ENCODE results near the gene IFITM5. TPM values are rescaled to one million over a fixed set of nuclear protein-coding genes. Genes with fewer than 3 reads are reported as not detected.
"Not testable (repeated sequence)": the region's sequence is repeated elsewhere in the genome, so short reads cannot be mapped to it uniquely, and the experiment has no call there.

IFITM5 gene
- total RNA-seq, 2 experiments from 2014 or later: not detected

DNA sequence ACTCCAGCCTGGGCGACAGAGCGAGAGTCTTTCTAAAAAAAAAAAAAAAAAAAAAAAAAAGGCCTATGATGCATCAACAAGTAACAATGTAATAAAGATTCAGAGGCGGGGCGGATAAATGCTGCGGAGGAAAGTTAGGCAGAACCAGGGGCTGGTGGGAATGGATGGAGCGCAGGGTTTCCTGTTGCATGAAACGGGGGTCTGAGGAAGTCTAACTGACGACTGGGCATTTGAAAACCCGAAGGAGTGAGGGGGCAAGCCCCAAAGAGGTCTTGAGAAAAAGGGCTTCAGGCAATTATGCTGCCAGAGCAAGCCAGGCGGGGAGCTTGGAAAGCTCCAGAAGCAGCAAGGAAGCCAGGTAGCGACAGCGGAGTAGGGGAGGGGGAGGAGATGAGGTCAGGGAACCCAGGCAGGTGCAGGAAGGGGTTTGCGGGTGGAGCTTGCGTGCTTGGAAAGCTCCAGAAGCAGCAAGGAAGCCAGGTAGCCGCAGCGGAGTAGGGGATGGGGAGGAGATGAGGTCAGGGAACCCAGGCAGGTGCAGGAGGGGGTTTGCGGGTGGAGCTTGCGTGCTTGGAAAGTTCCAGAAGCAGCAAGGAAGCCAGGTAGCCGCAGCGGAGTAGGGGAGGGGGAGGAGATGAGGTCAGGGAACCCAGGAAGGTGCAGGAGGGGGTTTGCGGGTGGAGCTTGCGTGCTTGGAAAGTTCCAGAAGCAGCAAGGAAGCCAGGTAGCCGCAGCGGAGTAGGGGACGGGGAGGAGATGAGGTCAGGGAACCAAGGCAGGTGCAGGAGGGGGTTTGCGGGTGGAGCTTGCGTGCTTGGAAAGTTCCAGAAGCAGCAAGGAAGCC lies 12.1 kb downstream of the IFITM5 start:
- not testable (repeated sequence) for H3K27me3 Mint-ChIP-seq (ENCODE audit: low read depth); H3K9me3 Mint-ChIP-seq (ENCODE audit: insufficient read depth)
- CTCF ChIA-PET: interaction anchor here (0.9 to 7.1 kb wide), 13 partner anchors 9 to 163 kb away, joined by 3 to 76 read pairs (median 5); partner anchors contain the start of genes NLRP6 and PTDSS2
- ATAC-seq: peak; percentile 1
- POLR2A ChIA-PET: interaction anchor here (0.8 to 10.0 kb wide), 19 partner anchors 7 to 249 kb away, joined by 3 to 97 read pairs (median 7); partner anchors contain the start of genes BET1L, IFITM1, IFITM2 and IFITM5
- peak; percentile 90 for DNase-seq
- peak overlapping the region; percentile 97 for H3K27ac Mint-ChIP-seq
- peaks cover 62% of the 10 kb centered on the region for H3K4me1 Mint-ChIP-seq (ENCODE audit: low read depth)
- H3K36me3 Mint-ChIP-seq (ENCODE audit: low read depth): peaks cover 69% of the 10 kb centered on the region
- H3K4me3 Mint-ChIP-seq: peak overlapping the region; percentile 94

GRCh38 chr11:285894-286220 lies 13.5 kb downstream of the IFITM5 start:
- Mint-ChIP-seq H3K4me1 (ENCODE audit: low read depth) (peaks cover 65% of the 10 kb centered on the region), H3K4me3 (peak overlapping the region; percentile 18), H3K9me3 (ENCODE audit: insufficient read depth) (no peaks in the 10 kb centered on the region), H3K36me3 (ENCODE audit: low read depth) (peaks cover 74% of the 10 kb centered on the region), H3K27me3 (ENCODE audit: low read depth) (peaks cover 6% of the 10 kb centered on the region), H3K27ac (peak overlapping the region; percentile 81)
- ATAC-seq (no peak), DNase-seq (peak; percentile 19)
- POLR2A ChIA-PET: interaction anchor here (0.6 to 5.7 kb wide), 3 partner anchors 18 to 78 kb away, joined by 3 to 41 read pairs (median 3); partner anchors contain the start of genes BET1L and RIC8A
- CTCF ChIA-PET: interaction anchor here (1.9 to 7.1 kb wide), 2 partner anchors 19 to 36 kb away, joined by 5 to 76 read pairs; no protein-coding TSS in a partner anchor

- peaks cover 71% of the 10 kb centered on the region for H3K36me3 Mint-ChIP-seq (ENCODE audit: low read depth)
- DNase-seq (peak; percentile 20), ATAC-seq (no peak)
- CTCF ChIA-PET: interaction anchor here (1.3 to 7.1 kb wide), 5 partner anchors 19 to 78 kb away, joined by 4 to 76 read pairs (median 6); partner anchors contain the start of genes BET1L and RIC8A
- peak overlapping the region; percentile 50 for H3K4me3 Mint-ChIP-seq
- POLR2A ChIA-PET: interaction anchor here (0.6 to 8.3 kb wide), 8 partner anchors 10 to 78 kb away, joined by 3 to 115 read pairs (median 5); partner anchors contain the start of genes BET1L and RIC8A
- H3K27me3 Mint-ChIP-seq (ENCODE audit: low read depth): peaks cover 6% of the 10 kb centered on the region
- peaks cover 64% of the 10 kb centered on the region for H3K4me1 Mint-ChIP-seq (ENCODE audit: low read depth)
- no peaks in the 10 kb centered on the region for H3K9me3 Mint-ChIP-seq (ENCODE audit: insufficient read depth)
- peak overlapping the region; percentile 81 for H3K27ac Mint-ChIP-seq
Observed at GRCh38 chr11:285021-285893, 14.1 kb downstream of the IFITM5 start.

DNA sequence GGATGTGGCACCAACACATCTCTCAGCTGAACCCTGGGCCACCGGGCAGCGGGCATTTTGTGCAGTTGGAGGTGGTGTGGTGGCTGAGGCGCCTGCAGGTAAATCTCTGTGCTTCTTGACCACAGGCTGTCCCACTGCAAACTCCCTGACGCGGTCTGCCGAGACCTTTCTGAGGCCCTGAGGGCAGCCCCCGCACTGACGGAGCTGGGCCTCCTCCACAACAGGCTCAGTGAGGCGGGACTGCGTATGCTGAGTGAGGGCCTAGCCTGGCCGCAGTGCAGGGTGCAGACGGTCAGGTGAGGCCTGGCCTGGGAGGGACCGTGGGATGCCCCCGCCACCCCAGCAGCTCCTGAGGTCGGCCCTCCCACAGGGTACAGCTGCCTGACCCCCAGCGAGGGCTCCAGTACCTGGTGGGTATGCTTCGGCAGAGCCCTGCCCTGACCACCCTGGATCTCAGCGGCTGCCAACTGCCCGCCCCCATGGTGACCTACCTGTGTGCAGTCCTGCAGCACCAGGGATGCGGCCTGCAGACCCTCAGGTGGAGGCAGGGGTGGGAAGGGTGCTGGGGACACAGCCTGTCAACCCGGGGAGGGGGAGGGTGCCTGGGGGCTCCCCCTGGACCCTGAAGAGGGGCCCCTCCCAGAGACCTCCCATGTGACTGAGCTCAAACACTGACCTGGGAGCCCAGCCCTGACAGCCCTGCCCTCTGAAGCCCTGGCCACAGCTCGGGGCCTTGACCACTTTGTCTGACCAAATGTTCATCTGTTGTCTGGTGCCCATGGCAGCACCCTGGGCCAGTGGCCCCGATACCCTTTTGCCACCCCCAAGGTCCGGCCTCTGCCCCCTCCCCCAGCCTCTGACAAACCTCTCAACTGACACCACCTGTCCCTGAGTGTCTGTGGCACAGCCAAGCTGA lies 15.0 kb downstream of the IFITM5 start:
- H3K27me3 Mint-ChIP-seq (ENCODE audit: low read depth): peaks cover 6% of the 10 kb centered on the region
- peak overlapping the region; percentile 84 for H3K4me3 Mint-ChIP-seq
- ATAC-seq (no peak), DNase-seq (peak; percentile 21)
- ChIA-PET CTCF (interaction anchor here (1.1 to 5.7 kb wide), 6 partner anchors 17 to 77 kb away, joined by 3 to 73 read pairs (median 6); partner anchors contain the start of genes BET1L and RIC8A), POLR2A (interaction anchor here (0.7 to 8.3 kb wide), 13 partner anchors 7 to 77 kb away, joined by 3 to 115 read pairs (median 7); partner anchors contain the start of genes BET1L, IFITM1, IFITM5 and PGGHG)
- H3K4me1 Mint-ChIP-seq (ENCODE audit: low read depth): peaks cover 59% of the 10 kb centered on the region
- H3K27ac Mint-ChIP-seq: peak overlapping the region; percentile 89
- H3K36me3 Mint-ChIP-seq (ENCODE audit: low read depth): peaks cover 64% of the 10 kb centered on the region
- H3K9me3 Mint-ChIP-seq (ENCODE audit: insufficient read depth): no peaks in the 10 kb centered on the region

DNA sequence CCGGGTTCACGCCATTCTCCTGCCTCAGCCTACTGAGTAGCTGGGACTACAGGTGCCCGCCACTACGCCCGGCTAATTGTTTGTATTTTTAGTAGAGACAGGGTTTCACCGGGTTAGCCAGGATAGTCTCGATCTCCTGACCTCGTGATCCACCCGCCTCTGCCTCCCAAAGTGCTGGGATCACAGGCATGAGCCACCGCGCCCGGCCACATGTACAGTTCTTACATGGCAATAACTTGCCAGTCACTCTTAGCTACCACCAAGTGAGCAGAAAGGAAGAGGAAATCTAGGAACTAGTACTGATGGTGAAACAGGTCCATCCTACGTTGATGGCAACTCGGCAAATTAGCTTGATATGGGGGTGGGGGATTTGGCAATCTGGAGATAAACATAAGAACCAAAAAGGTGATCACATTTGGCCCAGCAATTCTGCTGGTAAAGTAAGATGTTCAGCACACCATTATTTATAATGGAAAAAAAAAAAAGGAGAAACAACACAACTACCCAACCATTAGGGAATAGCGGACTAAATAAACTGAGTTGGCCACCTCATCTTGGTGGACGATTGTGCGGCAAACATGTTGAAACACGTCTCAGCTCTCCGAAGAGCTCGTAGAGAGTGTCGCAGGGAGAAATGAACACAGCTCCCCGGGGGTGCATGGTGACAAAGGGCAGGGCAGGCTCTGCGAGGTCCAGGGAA lies 15.8 kb downstream of the IFITM5 start:
- H3K27ac Mint-ChIP-seq: peak overlapping the region; percentile 89
- CTCF ChIA-PET: interaction anchor here (0.7 to 5.7 kb wide), 6 partner anchors 16 to 76 kb away, joined by 3 to 73 read pairs (median 6); partner anchors contain the start of genes BET1L and RIC8A
- peaks cover 67% of the 10 kb centered on the region for H3K36me3 Mint-ChIP-seq (ENCODE audit: low read depth)
- DNase-seq (peak; percentile 45), ATAC-seq (no peak)
- peaks cover 62% of the 10 kb centered on the region for H3K4me1 Mint-ChIP-seq (ENCODE audit: low read depth)
- peak overlapping the region; percentile 84 for H3K4me3 Mint-ChIP-seq
- H3K9me3 Mint-ChIP-seq (ENCODE audit: insufficient read depth): no peaks in the 10 kb centered on the region
- H3K27me3 Mint-ChIP-seq (ENCODE audit: low read depth): peaks cover 6% of the 10 kb centered on the region
- POLR2A ChIA-PET: interaction anchor here (0.7 to 8.3 kb wide), 13 partner anchors 8 to 76 kb away, joined by 3 to 115 read pairs (median 10); partner anchors contain the start of genes BET1L, IFITM1, IFITM5 and PGGHG

DNA sequence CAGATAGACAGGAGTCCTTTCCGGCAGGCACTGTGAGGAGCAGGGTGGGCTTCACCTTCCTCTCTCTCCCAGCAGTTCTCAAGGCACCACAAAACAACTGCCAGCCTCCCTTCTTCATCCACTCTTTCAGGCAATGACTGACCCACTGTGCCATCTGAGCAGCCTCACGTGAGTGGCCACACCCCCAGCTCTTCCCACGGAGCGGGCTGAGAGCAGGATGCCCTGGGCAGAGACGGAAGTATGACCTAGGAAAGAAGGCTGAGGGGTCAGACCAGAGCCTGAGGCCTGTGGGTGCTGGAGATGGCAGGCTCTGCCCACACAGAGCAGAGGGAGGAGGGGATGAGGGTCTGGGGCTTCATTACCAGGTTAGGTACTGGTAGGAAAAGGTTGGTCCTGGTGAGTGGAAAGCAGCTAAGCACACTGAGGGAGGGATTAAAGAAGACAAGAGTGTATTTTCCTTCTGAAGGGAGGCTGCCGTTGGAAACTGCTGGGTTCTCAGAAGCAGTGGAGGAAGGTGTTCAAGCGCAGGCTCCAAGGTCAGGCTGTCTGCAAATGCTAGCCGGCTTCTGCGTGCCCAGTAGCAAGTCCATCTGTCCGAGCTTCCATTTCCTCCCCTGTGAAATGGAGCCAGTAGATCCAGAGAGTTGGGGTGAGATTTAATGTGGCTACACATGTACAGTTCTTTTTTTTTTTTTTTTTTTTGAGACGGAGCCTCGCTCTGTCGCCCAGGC lies 16.5 kb downstream of the IFITM5 start:
- peaks cover 6% of the 10 kb centered on the region for H3K27me3 Mint-ChIP-seq (ENCODE audit: low read depth)
- H3K9me3 Mint-ChIP-seq (ENCODE audit: insufficient read depth): no peaks in the 10 kb centered on the region
- ChIA-PET CTCF (interaction anchor here (0.7 to 5.7 kb wide), 9 partner anchors 15 to 75 kb away, joined by 3 to 73 read pairs (median 4); partner anchors contain the start of genes BET1L, PSMD13 and RIC8A), POLR2A (interaction anchor here (0.7 to 8.3 kb wide), 15 partner anchors 9 to 134 kb away, joined by 3 to 115 read pairs (median 8); partner anchors contain the start of genes BET1L, IFITM1, IFITM2 and IFITM5)
- H3K4me1 Mint-ChIP-seq (ENCODE audit: low read depth): peaks cover 64% of the 10 kb centered on the region
- peak overlapping the region; percentile 89 for H3K27ac Mint-ChIP-seq
- ATAC-seq (peak; percentile 3), DNase-seq (peak; percentile 49)
- peak overlapping the region; percentile 84 for H3K4me3 Mint-ChIP-seq
- peaks cover 68% of the 10 kb centered on the region for H3K36me3 Mint-ChIP-seq (ENCODE audit: low read depth)

GRCh38 chr11:282171-282570 lies 17.2 kb downstream of the IFITM5 start:
- peaks cover 7% of the 10 kb centered on the region for H3K27me3 Mint-ChIP-seq (ENCODE audit: low read depth)
- peaks cover 71% of the 10 kb centered on the region for H3K36me3 Mint-ChIP-seq (ENCODE audit: low read depth)
- CTCF ChIA-PET: interaction anchor here (1.0 to 5.7 kb wide), 5 partner anchors 14 to 45 kb away, joined by 3 to 73 read pairs (median 4); partner anchors contain the start of gene PSMD13
- ATAC-seq (no peak), DNase-seq (no peak)
- H3K9me3 Mint-ChIP-seq (ENCODE audit: insufficient read depth): no peaks in the 10 kb centered on the region
- H3K27ac Mint-ChIP-seq: peak overlapping the region; percentile 89
- POLR2A ChIA-PET: interaction anchor here (1.0 to 8.3 kb wide), 12 partner anchors 10 to 135 kb away, joined by 3 to 115 read pairs (median 10); partner anchors contain the start of genes BET1L, IFITM1, IFITM2 and IFITM5
- peaks cover 67% of the 10 kb centered on the region for H3K4me1 Mint-ChIP-seq (ENCODE audit: low read depth)
- H3K4me3 Mint-ChIP-seq: peak overlapping the region; percentile 84

- ChIA-PET POLR2A (interaction anchor here (0.7 to 8.3 kb wide), 14 partner anchors 10 to 135 kb away, joined by 3 to 115 read pairs (median 10); partner anchors contain the start of genes BET1L, IFITM1, IFITM2 and IFITM5), CTCF (interaction anchor here (1.0 to 5.7 kb wide), 7 partner anchors 14 to 168 kb away, joined by 3 to 73 read pairs (median 3); partner anchors contain the start of genes PSMD13 and PTDSS2)
- H3K27me3 Mint-ChIP-seq (ENCODE audit: low read depth): peaks cover 6% of the 10 kb centered on the region
- H3K4me3 Mint-ChIP-seq: peak overlapping the region; percentile 84
- peaks cover 72% of the 10 kb centered on the region for H3K36me3 Mint-ChIP-seq (ENCODE audit: low read depth)
- H3K27ac Mint-ChIP-seq: peak overlapping the region; percentile 89
- ATAC-seq: no peak
- peaks cover 1% of the 10 kb centered on the region for H3K9me3 Mint-ChIP-seq (ENCODE audit: insufficient read depth)
- H3K4me1 Mint-ChIP-seq (ENCODE audit: low read depth): peaks cover 65% of the 10 kb centered on the region
- DNase-seq: no peak
Observed at GRCh38 chr11:281486-282161, 17.7 kb downstream of the IFITM5 start.
